HT-29 (cell line): ENCODE measurements around the gene SLC1A3. TPM values are rescaled to one million over a fixed set of nuclear protein-coding genes. Genes with fewer than 3 reads are reported as not detected.

Source experiments
- DNase-seq: peaks from one replicate; pipeline ENCODE4 v3.0.0-alpha.2; 2015; ENCODE audit warnings: low spot score
- total RNA-seq: library from RNA; depleted of rRNA; stranded (reverse); fragments of >200 nt; shearing (Covaris generic); gene quantifications from 2 replicates; pipeline ENCODE4 v1.2.3, GENCODE V29; 2014

Gene SLC1A3
- total RNA-seq, 1 experiment from 2014 or later: not detected

- DNase-seq: no peak
Measured at GRCh38 chr5:36599986-36600779, 6.2 kb upstream of the SLC1A3 start.

GRCh38 chr5:36600917-36601527 is 5.4 kb upstream of the SLC1A3 start:
- DNase-seq: no peak

- DNase-seq: peak; percentile 6
Measured at GRCh38 chr5:36602704-36603321, 3.6 kb upstream of the SLC1A3 start.

GRCh38 chr5:36605241-36605640 is 1.2 kb upstream of the SLC1A3 start:
- DNase-seq: no peak

GRCh38 chr5:36606036-36606427 is 374 bp upstream of the SLC1A3 start:
- DNase-seq: no peak

- DNase-seq: no peak
Measured at GRCh38 chr5:36607114-36607571, 737 bp downstream of the SLC1A3 start.

- no peak for DNase-seq
Measured at GRCh38 chr5:36607838-36608783, 1.7 kb downstream of the SLC1A3 start.

GRCh38 chr5:36610621-36611020 is 4.2 kb downstream of the SLC1A3 start:
- DNase-seq: no peak

GRCh38 chr5:36611520-36612274 is 5.3 kb downstream of the SLC1A3 start:
- no peak for DNase-seq

GRCh38 chr5:36613241-36613640 is 6.8 kb downstream of the SLC1A3 start:
- peak; percentile 16 for DNase-seq

- DNase-seq: no peak
Measured at GRCh38 chr5:36613771-36614656, 7.6 kb downstream of the SLC1A3 start.

GRCh38 chr5:36614657-36615308 is 8.4 kb downstream of the SLC1A3 start:
- DNase-seq: no peak

GRCh38 chr5:36619012-36619635 is 12.7 kb downstream of the SLC1A3 start:
- no peak for DNase-seq

- no peak for DNase-seq
Measured at GRCh38 chr5:36621985-36622384, 15.6 kb downstream of the SLC1A3 start.

- DNase-seq: no peak
Measured at GRCh38 chr5:36623832-36624231, 17.4 kb downstream of the SLC1A3 start.

GRCh38 chr5:36624277-36624676 is 17.9 kb downstream of the SLC1A3 start:
- DNase-seq: no peak

GRCh38 chr5:36628695-36629094 is 22.3 kb downstream of the SLC1A3 start:
- no peak for DNase-seq

GRCh38 chr5:36629729-36630128 is 23.3 kb downstream of the SLC1A3 start:
- no peak for DNase-seq
